Bronchial epithelial cell (primary cell): Measurements from ENCODE around the gene APP. TPM values are rescaled to one million over a fixed set of nuclear protein-coding genes. Genes with fewer than 3 reads are reported as not detected.

Experiments
- DNase-seq: peaks from one replicate; pipeline ENCODE4 v3.0.0-alpha.2; 2010; ENCODE audit warnings: low read depth
- FAIRE-seq: peaks from 2 replicates; lab custom pipeline; 2011; peaks lifted over from hg19 to GRCh38; lab: Jason Lieb, UNC
- H3K27me3 ChIP-seq: 2 replicates; pipeline ENCODE4 v1.5.1; 2011; ENCODE audit warnings: low read length; ENCODE audit not compliant: control insufficient read depth, insufficient read depth
- H3K36me3 ChIP-seq: 2 replicates; pipeline ENCODE4 v1.5.1; 2011; ENCODE audit warnings: low read length; ENCODE audit not compliant: control insufficient read depth, insufficient read depth
- H3K4me3 ChIP-seq: 2 replicates; pipeline ENCODE4 v1.5.1; 2011; ENCODE audit warnings: mild to moderate bottlenecking, low read depth, low read length, control low read depth
- total RNA-seq: library from RNA; depleted of rRNA; stranded (reverse); fragments of >200 nt; gene quantifications from 2 replicates; pipeline ENCODE4 v1.2.1, GENCODE V29; 2014
- TF ChIP-seq, protein P1 (sequence below): IDR thresholded peaks from 2 replicates; pipeline ENCODE4 v1.5.1; 2011; ENCODE audit warnings: mild to moderate bottlenecking, moderate library complexity, low read length, control low read depth, inconsistent platforms; ENCODE audit not compliant: insufficient read depth, severe bottlenecking

Gene APP
- total RNA-seq, 1 donor from 2014 or later = 745 TPM

DNA sequence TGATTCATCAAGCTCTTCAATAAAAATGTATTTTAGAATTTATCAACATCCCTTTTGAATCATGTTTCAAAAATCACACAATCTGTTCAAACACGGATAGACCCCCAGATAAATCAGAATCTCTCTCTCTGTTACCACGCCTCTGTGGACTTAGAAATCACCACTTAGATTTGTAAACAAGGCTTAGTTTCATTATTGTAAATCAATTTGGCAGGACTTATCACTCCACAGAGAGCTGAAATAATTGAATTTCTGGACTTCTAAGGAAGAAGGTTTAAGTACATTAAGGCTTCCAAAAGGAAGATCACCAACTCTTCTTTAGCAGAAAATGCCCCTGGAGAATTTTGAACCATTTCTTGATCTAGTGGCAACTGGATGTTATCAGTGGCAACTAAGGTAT is 100.4 kb downstream of the APP start:
- FAIRE-seq = no peak
- no peak overlapping the region for H3K4me3 ChIP-seq
- DNase-seq = no peak
- TF ChIP-seq, protein P1, sequence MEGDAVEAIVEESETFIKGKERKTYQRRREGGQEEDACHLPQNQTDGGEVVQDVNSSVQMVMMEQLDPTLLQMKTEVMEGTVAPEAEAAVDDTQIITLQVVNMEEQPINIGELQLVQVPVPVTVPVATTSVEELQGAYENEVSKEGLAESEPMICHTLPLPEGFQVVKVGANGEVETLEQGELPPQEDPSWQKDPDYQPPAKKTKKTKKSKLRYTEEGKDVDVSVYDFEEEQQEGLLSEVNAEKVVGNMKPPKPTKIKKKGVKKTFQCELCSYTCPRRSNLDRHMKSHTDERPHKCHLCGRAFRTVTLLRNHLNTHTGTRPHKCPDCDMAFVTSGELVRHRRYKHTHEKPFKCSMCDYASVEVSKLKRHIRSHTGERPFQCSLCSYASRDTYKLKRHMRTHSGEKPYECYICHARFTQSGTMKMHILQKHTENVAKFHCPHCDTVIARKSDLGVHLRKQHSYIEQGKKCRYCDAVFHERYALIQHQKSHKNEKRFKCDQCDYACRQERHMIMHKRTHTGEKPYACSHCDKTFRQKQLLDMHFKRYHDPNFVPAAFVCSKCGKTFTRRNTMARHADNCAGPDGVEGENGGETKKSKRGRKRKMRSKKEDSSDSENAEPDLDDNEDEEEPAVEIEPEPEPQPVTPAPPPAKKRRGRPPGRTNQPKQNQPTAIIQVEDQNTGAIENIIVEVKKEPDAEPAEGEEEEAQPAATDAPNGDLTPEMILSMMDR = no peak
- H3K36me3 ChIP-seq = no peaks in the 10 kb centered on the region
- no peaks in the 10 kb centered on the region for H3K27me3 ChIP-seq

DNA sequence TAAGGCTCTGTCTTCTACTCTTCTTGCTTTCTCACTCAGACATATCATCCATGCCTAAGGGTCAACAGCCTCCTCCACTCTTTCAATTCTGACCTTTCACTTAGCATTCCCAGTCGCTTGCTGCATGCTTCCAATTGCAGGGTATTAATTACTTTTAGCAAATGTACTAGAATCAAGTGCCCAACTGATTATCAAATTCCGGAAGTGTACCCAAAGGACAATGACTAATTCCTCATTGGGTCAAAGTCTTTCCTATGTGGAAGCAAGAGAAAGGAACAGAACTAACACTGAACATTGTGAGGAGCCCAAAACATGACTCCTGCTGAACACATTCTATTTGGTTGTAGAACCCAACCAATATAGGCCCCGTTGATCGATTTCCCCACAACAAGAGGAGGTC is 101.8 kb downstream of the APP start:
- H3K36me3 ChIP-seq = no peaks in the 10 kb centered on the region
- TF ChIP-seq, protein P1 = no peak
- DNase-seq (no peak), FAIRE-seq (no peak)
- H3K4me3 ChIP-seq = no peak overlapping the region
- no peaks in the 10 kb centered on the region for H3K27me3 ChIP-seq

DNA sequence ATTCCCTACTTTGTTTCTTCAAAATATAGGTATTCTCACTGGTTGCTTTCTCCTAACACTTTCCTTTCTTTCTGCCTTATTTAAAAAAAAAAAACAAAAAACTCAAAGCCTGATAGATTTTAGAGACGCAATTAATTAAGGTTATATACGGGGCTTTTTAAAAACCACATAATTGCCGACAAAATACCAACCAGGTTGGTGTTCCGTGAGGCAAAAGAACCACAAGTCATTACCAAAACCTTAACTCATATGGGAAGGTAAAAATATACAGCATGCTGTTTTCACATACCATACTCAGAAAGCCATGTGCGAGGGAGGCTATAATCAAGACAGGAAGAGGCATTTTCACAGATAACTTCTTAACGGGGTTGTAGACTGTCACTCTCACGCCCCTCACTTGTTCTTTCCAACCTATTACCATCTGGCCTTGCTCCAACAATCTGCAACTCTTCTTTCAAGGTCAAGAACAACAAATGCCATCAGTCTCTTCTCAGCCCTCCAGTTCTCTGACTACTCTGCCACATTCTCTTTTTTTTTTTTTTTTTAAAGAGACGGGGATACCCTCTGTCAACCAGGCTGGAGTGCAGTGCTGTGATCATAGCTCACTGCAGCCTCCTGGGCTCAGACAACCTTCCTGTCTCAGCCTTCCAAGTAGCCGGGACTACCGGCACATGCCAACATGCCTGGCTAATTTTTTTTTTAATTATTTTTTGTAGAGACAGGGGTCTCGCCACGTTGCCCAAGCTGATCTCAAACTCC is 102.6 kb downstream of the APP start:
- FAIRE-seq (no peak), DNase-seq (no peak)
- Histone ChIP-seq H3K36me3 (no peaks in the 10 kb centered on the region), H3K27me3 (no peaks in the 10 kb centered on the region), H3K4me3 (no peak overlapping the region)
- TF ChIP-seq, protein P1 = no peak

DNA sequence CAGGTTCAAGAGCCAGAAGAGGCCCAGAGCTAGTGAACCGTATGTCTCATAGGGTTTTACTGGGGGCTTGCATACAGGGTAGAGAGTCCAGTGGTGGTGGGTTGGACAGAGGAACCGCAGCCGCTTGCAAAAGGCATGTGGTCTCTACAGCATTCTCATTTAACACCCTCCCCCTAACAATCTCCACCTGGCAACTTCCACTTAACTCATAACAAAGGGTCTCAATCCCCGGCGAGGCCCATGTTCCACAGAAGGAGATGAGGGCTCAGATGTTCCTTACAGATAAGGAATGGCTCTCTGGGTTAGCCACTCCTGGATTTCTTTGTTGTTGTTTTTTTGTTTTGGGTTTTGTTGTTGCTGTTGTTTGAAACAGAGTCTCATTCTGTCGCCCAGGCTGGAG is 106.1 kb downstream of the APP start:
- Histone ChIP-seq H3K27me3 (no peaks in the 10 kb centered on the region), H3K4me3 (no peak overlapping the region), H3K36me3 (no peaks in the 10 kb centered on the region)
- TF ChIP-seq, protein P1 = no peak
- FAIRE-seq (no peak), DNase-seq (no peak)

DNA sequence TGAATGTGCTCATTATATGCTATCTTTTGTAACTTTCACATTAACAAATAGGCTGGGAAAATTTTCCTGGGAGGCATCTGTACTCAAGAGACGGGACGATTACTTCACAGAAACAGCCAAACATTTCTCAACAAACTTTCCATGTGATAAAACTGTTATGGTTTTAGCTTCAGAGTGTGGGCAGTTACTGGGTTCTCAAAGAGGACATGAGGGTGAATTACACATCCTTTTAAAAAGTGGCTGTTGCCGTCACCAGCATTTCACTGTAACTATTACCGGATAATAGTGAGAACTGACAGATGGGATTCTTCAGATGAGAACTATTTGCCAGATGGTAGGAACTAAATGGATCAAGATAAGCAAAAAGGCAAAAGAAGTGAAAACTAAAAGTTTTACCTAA is 109.1 kb downstream of the APP start:
- DNase-seq (no peak), FAIRE-seq (no peak)
- H3K27me3 ChIP-seq = no peaks in the 10 kb centered on the region
- TF ChIP-seq, protein P1 = no peak
- no peaks in the 10 kb centered on the region for H3K36me3 ChIP-seq
- H3K4me3 ChIP-seq = no peak overlapping the region
